SH-SY5Y (cell line): ENCODE results near the gene DOCK10.

Experiments
- GATA2 ChIP-seq: IDR thresholded peaks from 2 replicates; pipeline ENCODE4 v1.6.1; 2011; ENCODE audit warnings: mild to moderate bottlenecking, low read depth, low read length
- GATA3 ChIP-seq: IDR thresholded peaks from 2 replicates; pipeline ENCODE4 v1.6.1; 2011; ENCODE audit warnings: low read depth, mild to moderate bottlenecking, low read length, moderate library complexity

DNA sequence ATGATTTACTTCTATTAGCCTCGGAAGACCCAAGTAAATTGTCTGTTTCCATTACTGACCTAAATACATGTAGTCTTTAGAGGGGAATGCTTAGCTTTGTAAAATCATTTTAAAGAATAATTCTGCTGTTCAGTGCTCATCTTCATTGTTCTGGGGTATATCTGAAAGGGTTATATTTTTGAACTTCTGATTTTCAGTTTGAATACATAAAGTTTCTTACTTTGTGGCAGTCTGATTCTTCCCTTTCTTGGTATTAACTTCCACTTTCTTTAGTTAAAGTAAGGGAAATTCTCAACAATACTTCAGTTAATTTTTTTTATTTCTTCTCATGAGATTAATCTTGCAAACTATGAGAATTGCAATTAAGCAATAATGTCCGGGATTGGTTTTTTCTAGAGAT lies 148.4 kb downstream of the DOCK10 start:
- no peak for TF ChIP-seq GATA3
- no peak for TF ChIP-seq GATA2
